Heart left ventricle (tissue), 16 donors: ENCODE results near the gene MAML3. TPM values are rescaled to one million over a fixed set of nuclear protein-coding genes. Genes with fewer than 3 reads are reported as not detected.

Experiments
- ATAC-seq, 4 donors: fragments of 200-7000 bp; cut with Tn5 transposase; one replicate each; pipeline ENCODE4 v1.9.1; 2020 to 2022; ENCODE audit warnings: moderate library complexity in 4 of 4, mild to moderate bottlenecking in 3 of 4, moderate number of reproducible peaks in 1 of 4
- DNase-seq, 5 donors: peaks; one replicate each; pipeline ENCODE4 v3.0.0-alpha.2; 2020
- H3K27ac ChIP-seq, 12 donors: fragments of 200-600 bp; sonication (generic) in 4 of 12; one replicate each; pipeline versions ENCODE4 v1.5.0 to v1.8.0; 2016 to 2022; ENCODE audit warnings: mild to moderate bottlenecking in 2 of 12
- H3K27me3 ChIP-seq, 9 donors: fragments of 200-600 bp; sonication (generic) in 2 of 9; one replicate each; pipeline versions ENCODE4 v1.5.1 to v1.8.0; 2016 to 2022; ENCODE audit warnings: mild to moderate bottlenecking in 3 of 9
- H3K36me3 ChIP-seq, 9 donors: fragments of 200-600 bp; sonication (generic) in 2 of 9; one replicate each; pipeline versions ENCODE4 v1.5.0 to v1.8.0; 2018 to 2022; ENCODE audit warnings: mild to moderate bottlenecking in 2 of 9
- H3K4me1 ChIP-seq, 12 donors: fragments of 200-600 bp; sonication (generic) in 4 of 12; one replicate each; pipeline versions ENCODE4 v1.5.0 to v1.8.0; 2016 to 2022; ENCODE audit warnings: mild to moderate bottlenecking in 3 of 12
- H3K4me3 ChIP-seq, 12 donors: fragments of 200-600 bp; sonication (generic) in 4 of 12; one replicate each; pipeline versions ENCODE4 v1.5.0 to v1.8.0; 2017 to 2022; ENCODE audit warnings: mild to moderate bottlenecking in 9 of 12, moderate library complexity in 4 of 12
- H3K9me3 ChIP-seq, 12 donors: fragments of 200-600 bp; sonication (generic) in 4 of 12; one replicate each; pipeline versions ENCODE4 v1.5.0 to v1.8.0; 2016 to 2022; ENCODE audit warnings: mild to moderate bottlenecking in 1 of 12
- CTCF ChIP-seq, 12 donors: fragments of 200-600 bp; sonication (generic) in 4 of 12; IDR thresholded peaks; one replicate each; pipeline versions ENCODE4 v1.5.0 to v1.8.0; 2018 to 2022; ENCODE audit warnings: antibody characterized with exemption in 12 of 12, mild to moderate bottlenecking in 5 of 12
- POLR2A ChIP-seq, 2 donors: fragments of 450-650 bp; IDR thresholded peaks; one replicate each; pipeline ENCODE4 v1.6.1; 2017; ENCODE audit warnings: antibody characterized with exemption in 2 of 2, mild to moderate bottlenecking in 2 of 2, moderate library complexity in 2 of 2
- WGBS, 4 donors: extraction: QIAGEN DNeasy Blood & Tissue Kit in 2 of 4; methylation state at CpG; one replicate each; pipeline versions ENCODE4 v1.1.5 to v1.1.7; 2013 to 2018; 5-methylcytosine and 5-hydroxymethylcytosine counted together
- intact Hi-C, 10 donors: fragments of 100-400 bp; cut with DNase I; formaldehyde crosslinking; loops; one replicate each; pipeline versions ENCODE4 v1.11.1 to v1.14.2; 2022
- polyA plus RNA-seq, 2 donors: library from polyadenylated mRNA; stranded (reverse); fragments of 200-250 nt; gene quantifications; one replicate each; pipeline ENCODE4 v1.2.3, GENCODE V29; 2013
- total RNA-seq, 9 donors: library from RNA; depleted of rRNA in 2 of 9; stranded (reverse); fragments of >200 nt in 2 of 9; fragmentation: NEBNext Ultra II Directional in 3 of 9; extraction: Animal tissue kit (Norgen Biotek cat#: 25700) in 3 of 9; gene quantifications; one replicate each; pipeline versions ENCODE4 v1.1.0 to v1.2.4, GENCODE V29; 2016 to 2023
- donor health status: ischemic (EF 13 %, LVEDD 7.1; RV severe dilation, severe dysfunction).
- donor health status: healthy with polysubstance abuse.
- donor health status: DM: no; HTN: yes; CAD: no.
- donor health status: DM: no; HTN: no; CAD: no.
- donor health status: ischemic (EF 25% LVEDD 6.9; RV normal size, moderate dysfunction).
- donor health status: ischemic (EF 25% LVEDD 5.7; RV mildly dilated, moderate dysfunction).
- donor health status: healthy.
- donor health status: DM: yes; HTN: yes; CAD: no.
- donor health status: ischemic (EF 35%, LVEDD 5.7; RV mildly dilated, moderate dysfunction).
- donor health status: nonischemic (EF 11% LVEDD 7.7; RV severe dilation, severe dysfunction).
- donor health status: DM: yes; HTN: yes; CAD: no.
- donor health status: PGD.
- donor health status: ischemic (EF 29% LVEDD 5.4; RV normal size, mild dysfunction).
- donor health status: nonischemic (EF 23%, LVEDD 6.1; RV moderate dilation, normal function).

The MAML3 gene
- total and polyA plus RNA-seq, 11 donors, result 0.76 to 5.9 (median 2.4) TPM

- ATAC-seq (peak in 2 of 4 donors; percentile 59 to 69), DNase-seq (peak in 2 of 5 donors; percentile 40 to 56)
- TF ChIP-seq POLR2A (IDR thresholded peaks at IDR 0.05) (no peak), CTCF (IDR thresholded peaks at IDR 0.05) (no peak)
- no peak overlapping the region for H3K27ac ChIP-seq
- no peaks in the 10 kb centered on the region for H3K9me3 ChIP-seq
- H3K4me3 ChIP-seq, result no peak overlapping the region
- H3K4me1 ChIP-seq, result peaks cover 0 to 41% (median 13%) of the 10 kb centered on the region in 12 donors
- no peaks in the 10 kb centered on the region for H3K27me3 ChIP-seq
- 84 to 90% (median 90%) methylated on average over 2 of the region's 2 CpGs for WGBS, 4 donors
- intact Hi-C loops, result no loop called here
- no peaks in the 10 kb centered on the region for H3K36me3 ChIP-seq
These were observed 84.9 kb downstream of the MAML3 start for GRCh38 chr4:140069066-140069465.

- 94 to 99% (median 97%) methylated on average over 2 of the region's 2 CpGs for whole genome bisulfite sequencing, 4 donors
- no peak for TF ChIP-seq CTCF (IDR thresholded peaks at IDR 0.05)
- no peak for TF ChIP-seq POLR2A (IDR thresholded peaks at IDR 0.05)
These were observed 85.7 kb downstream of the MAML3 start for GRCh38 chr4:140068271-140068670.

GRCh38 chr4:140066031-140066930 lies 87.7 kb downstream of the MAML3 start:
- no peaks in the 10 kb centered on the region for H3K9me3 ChIP-seq
- DNase-seq, result no peak
- 56 to 69% (median 64%) methylated on average over 3 of the region's 3 CpGs for WGBS, 4 donors
- ATAC-seq, result no peak
- intact Hi-C loops, result no loop called here
- no peaks in the 10 kb centered on the region for H3K27me3 ChIP-seq
- H3K36me3 ChIP-seq, result no peaks in the 10 kb centered on the region
- H3K27ac ChIP-seq, result peak overlapping the region in 1 of 12 donors; percentile 45
- no peak overlapping the region for H3K4me3 ChIP-seq
- H3K4me1 ChIP-seq, result peaks cover 0 to 30% (median 5%) of the 10 kb centered on the region in 12 donors
- no peak for TF ChIP-seq CTCF (IDR thresholded peaks at IDR 0.05)

More at GRCh38 chr4:140068271-140068670, 85.7 kb downstream of the MAML3 start:
- DNase-seq, result no peak
- H3K9me3 ChIP-seq, result no peaks in the 10 kb centered on the region
- ATAC-seq, result no peak
- H3K36me3 ChIP-seq, result no peaks in the 10 kb centered on the region
- no peak overlapping the region for H3K27ac ChIP-seq
- H3K27me3 ChIP-seq, result no peaks in the 10 kb centered on the region
- H3K4me1 ChIP-seq, result peaks cover 0 to 41% (median 13%) of the 10 kb centered on the region in 12 donors
- no peak overlapping the region for H3K4me3 ChIP-seq
- intact Hi-C loops, result no loop called here

GRCh38 chr4:140065393-140065792 lies 88.6 kb downstream of the MAML3 start:
- peak overlapping the region in 1 of 12 donors; percentile 45 for H3K27ac ChIP-seq
- ATAC-seq (no peak), DNase-seq (no peak)
- intact Hi-C loops, result no loop called here
- H3K4me3 ChIP-seq, result no peak overlapping the region
- TF ChIP-seq CTCF (IDR thresholded peaks at IDR 0.05) (no peak), POLR2A (IDR thresholded peaks at IDR 0.05) (no peak)
- peaks cover 0 to 21% (median under 1%) of the 10 kb centered on the region in 12 donors for H3K4me1 ChIP-seq
- H3K27me3 ChIP-seq, result no peaks in the 10 kb centered on the region
- H3K36me3 ChIP-seq, result no peaks in the 10 kb centered on the region
- H3K9me3 ChIP-seq, result no peaks in the 10 kb centered on the region
- WGBS, 4 donors, result 71 to 76% (median 75%) methylated on average over 2 of the region's 2 CpGs
